Keratinocyte (primary cell): Measurements from ENCODE around the gene TTL.

ENCODE experiments used
- CTCF ChIP-seq, 3 experiments: IDR thresholded peaks in 1 of 3; conservative IDR thresholded peaks in 1 of 3; optimal IDR thresholded peaks in 1 of 3; 2 replicates in 2 of 3; 3 replicates in 1 of 3; pipeline versions ENCODE3 to v1.5.1; 2011; ENCODE audit warnings: low read length in 3 of 3, mild to moderate bottlenecking in 3 of 3, moderate library complexity in 2 of 3, control low read depth in 1 of 3, inconsistent platforms in 1 of 3; ENCODE audit not compliant: insufficient read depth in 2 of 3; ENCODE audit errors: extremely low read depth in 1 of 3
- EZH2 ChIP-seq: IDR thresholded peaks from one replicate; pipeline ENCODE4 v1.6.1; 2012; ENCODE audit warnings: inconsistent platforms, mild to moderate bottlenecking, low read length, moderate library complexity

- TF ChIP-seq CTCF (optimal IDR thresholded peaks at IDR 0.05 in 1 of 3, IDR thresholded peaks at IDR 0.05 in 1 of 3, conservative IDR thresholded peaks at IDR 0.05 in 1 of 3; ENCODE audit: extremely low read depth in 1 of 3, insufficient read depth in 2 of 3, low read length in 3 of 3) (no peak), EZH2 (no peak)
These were observed 30.6 kb upstream of the TTL start for GRCh38 chr2:112451317-112451716.
